CD1c-positive myeloid dendritic cell (primary cell): Measurements from ENCODE around the gene CD163L1.

Source experiments
- DNase-seq: peaks from one replicate; pipeline ENCODE4 v3.0.0-alpha.2; 2016; ENCODE audit errors: extremely low spot score

The CD163L1 gene

GRCh38 chr12:7324176-7324575 lies 119.8 kb downstream of the CD163L1 start:
- DNase-seq = no peak

GRCh38 chr12:7322599-7322998 lies 121.4 kb downstream of the CD163L1 start:
- DNase-seq = no peak

- DNase-seq = no peak
These were observed 122.3 kb downstream of the CD163L1 start for GRCh38 chr12:7321624-7322023.

GRCh38 chr12:7319930-7320329 lies 124.0 kb downstream of the CD163L1 start:
- DNase-seq = no peak

GRCh38 chr12:7310070-7310469 lies 133.9 kb downstream of the CD163L1 start:
- no peak for DNase-seq
